HepG2 (cell line): Measurements from ENCODE around the gene PDK3. TPM values are rescaled to one million over a fixed set of nuclear protein-coding genes. Genes with fewer than 3 reads are reported as not detected.

ENCODE experiments used
- ATAC-seq: fragments of 200-7000 bp; cut with Tn5 transposase; 3 replicates; pipeline ENCODE4 v1.9.1; 2020; ENCODE audit warnings: mild to moderate bottlenecking, moderate library complexity
- BruUV-seq: library from RNA; stranded (reverse); fragments of 400-500 nt; replicated peaks from 2 replicates; lab custom pipeline; 2021; lab: Mats Ljungman, UMichigan
- CTCF ChIA-PET: fragments of 300-600 bp; formaldehyde crosslinking; extraction: SDS; loops from one replicate; lab custom pipeline; 2021; ENCODE audit warnings: low total read pairs, inconsistent platforms, low intra/inter-chr PET ratio; lab: Yijun Ruan, JAX
- POLR2A ChIA-PET: fragments of 350-600 bp; sonication (Branson Sonifier 250); formaldehyde crosslinking; loops from one replicate; lab custom pipeline; 2020; ENCODE audit warnings: antibody characterized with exemption, inconsistent platforms; lab: Yijun Ruan, JAX
- DNase-seq: peaks from one replicate; pipeline ENCODE4 v3.0.0-alpha.2; 2015; ENCODE audit warnings: low spot score
- FAIRE-seq: peaks from 3 replicates; lab custom pipeline; 2011; peaks lifted over from hg19 to GRCh38; lab: Jason Lieb, UNC
- H2AFZ ChIP-seq: one replicate; pipeline ENCODE4 v1.6.1; 2011; ENCODE audit warnings: low read length, inconsistent platforms
- H3K27ac ChIP-seq: fragments of 300-600 bp; 3 replicates; pipeline ENCODE4 v1.8.0; 2011; ENCODE audit warnings: mixed run types, mild to moderate bottlenecking, mixed read lengths, low read length, inconsistent platforms; ENCODE audit not compliant: insufficient read depth; ENCODE audit errors: extremely low read length
- H3K27me3 ChIP-seq, 2 experiments: fragments of 200-600 bp in 1 of 2; 2 replicates in 1 of 2; 3 replicates in 1 of 2; pipeline versions ENCODE4 v1.6.0 to v1.8.0; 2011; ENCODE audit warnings: low read length in 2 of 2, mild to moderate bottlenecking in 2 of 2, moderate library complexity in 2 of 2, inconsistent platforms in 1 of 2; ENCODE audit not compliant: insufficient read depth in 2 of 2, control insufficient read depth in 1 of 2
- H3K36me3 ChIP-seq, 2 experiments: fragments of 200-600 bp in 1 of 2; replicated peaks in 1 of 2; 2 replicates in 1 of 2; 3 replicates in 1 of 2; pipeline versions ENCODE4 v1.5.1 to v1.8.0; 2011; ENCODE audit warnings: low read length in 2 of 2, inconsistent platforms in 1 of 2; ENCODE audit not compliant: insufficient read depth in 2 of 2, control insufficient read depth in 1 of 2
- H3K4me1 ChIP-seq: 2 replicates; pipeline ENCODE4 v1.5.1; 2012; ENCODE audit warnings: low read length, inconsistent platforms; ENCODE audit not compliant: insufficient read depth
- H3K4me2 ChIP-seq: 2 replicates; pipeline ENCODE4 v1.6.0; 2011; ENCODE audit warnings: low read depth, low read length, inconsistent platforms
- H3K4me3 ChIP-seq, 3 experiments: fragments of 200-600 bp in 1 of 3; sonication (generic), shearing (Covaris generic) in 1 of 3; replicated peaks in 1 of 3; 2 replicates each; pipeline ENCODE4 v1.5.1; 2011 to 2016; ENCODE audit warnings: low read length in 3 of 3, inconsistent platforms in 2 of 3, low read depth in 2 of 3, mild to moderate bottlenecking in 2 of 3, control low read depth in 1 of 3, mixed read lengths in 1 of 3; ENCODE audit not compliant: insufficient read depth in 1 of 3
- H3K79me2 ChIP-seq: one replicate; pipeline ENCODE4 v1.6.1; 2011; ENCODE audit warnings: low read length, inconsistent platforms; ENCODE audit not compliant: insufficient read depth
- H3K9ac ChIP-seq: 2 replicates; pipeline ENCODE4 v1.6.0; 2011; ENCODE audit warnings: mild to moderate bottlenecking, low read depth, low read length, inconsistent platforms; ENCODE audit not compliant: insufficient read depth
- H3K9me3 ChIP-seq: 2 replicates; pipeline ENCODE4 v1.5.1; 2012; ENCODE audit warnings: mild to moderate bottlenecking, low read length
- H4K20me1 ChIP-seq: 2 replicates; pipeline ENCODE4 v1.6.0; 2011; ENCODE audit warnings: inconsistent platforms, mild to moderate bottlenecking, low read length, moderate library complexity; ENCODE audit not compliant: insufficient read depth
- CENPX ChIP-seq: sonication (generic); formaldehyde crosslinking; IDR thresholded peaks from 2 replicates; pipeline ENCODE4 v1.9.0; 2021; ENCODE audit warnings: mild to moderate bottlenecking, missing genetic modification reagents, moderate library complexity
- GABPB1 ChIP-seq: IDR thresholded peaks from 2 replicates; pipeline ENCODE4 v1.6.1; 2016; ENCODE audit warnings: mild to moderate bottlenecking, missing genetic modification reagents, moderate library complexity, missing compliant biosample characterization
- NR2F6 ChIP-seq, 2 experiments: IDR thresholded peaks; 2 replicates each; pipeline ENCODE4 v1.6.1; 2016; ENCODE audit warnings: antibody characterized with exemption in 1 of 2, mild to moderate bottlenecking in 1 of 2
- POGZ ChIP-seq: sonication (generic); formaldehyde crosslinking; IDR thresholded peaks from 2 replicates; pipeline ENCODE4 v1.4.0; 2020; ENCODE audit warnings: mild to moderate bottlenecking, missing genetic modification reagents
- POLR2AphosphoS2 ChIP-seq: IDR thresholded peaks from 2 replicates; pipeline ENCODE4 v1.6.1; 2011; ENCODE audit warnings: low read depth, low read length, improper control_type of control experiment
- RAD51 ChIP-seq: fragments of 450-650 bp; IDR thresholded peaks from 2 replicates; pipeline ENCODE4 v1.6.1; 2016; ENCODE audit warnings: borderline replicate concordance
- RNF219 ChIP-seq: sonication (generic); formaldehyde crosslinking; IDR thresholded peaks from 2 replicates; pipeline ENCODE4 v1.5.0; 2020; ENCODE audit warnings: mild to moderate bottlenecking, missing genetic modification reagents
- ZBTB7B ChIP-seq: sonication (generic); formaldehyde crosslinking; IDR thresholded peaks from 2 replicates; pipeline ENCODE4 v1.4.0; 2020; ENCODE audit warnings: missing genetic modification reagents
- ZNF205 ChIP-seq: IDR thresholded peaks from 2 replicates; pipeline ENCODE4 v1.6.1; 2018; ENCODE audit warnings: missing biosample characterization, missing genetic modification reagents
- ZNF260 ChIP-seq: sonication (generic); formaldehyde crosslinking; IDR thresholded peaks from 2 replicates; pipeline ENCODE4 v1.4.0; 2020; ENCODE audit warnings: missing genetic modification reagents, low read depth, mild to moderate bottlenecking, borderline replicate concordance
- ZNF777 ChIP-seq: sonication (generic); formaldehyde crosslinking; IDR thresholded peaks from 2 replicates; pipeline ENCODE4 v1.4.0; 2020; ENCODE audit warnings: missing genetic modification reagents
- ZNF788 ChIP-seq: sonication (generic); formaldehyde crosslinking; IDR thresholded peaks from 2 replicates; pipeline ENCODE4 v1.5.0; 2020; ENCODE audit warnings: mild to moderate bottlenecking, missing genetic modification reagents, borderline replicate concordance
- WGBS: methylation state at CpG from one replicate; pipeline ENCODE4 v1.1.6; 2017; ENCODE audit warnings: low lambda C conversion rate; 5-methylcytosine and 5-hydroxymethylcytosine counted together
- in situ Hi-C: cut with HindIII; loops from 2 replicates; pipeline ENCODE4 v1.10.0; 2017; ENCODE audit warnings: low pct_unique_long_range_greater_than_20kb; ENCODE audit not compliant: extremely low pct_ligation_motif_present
- intact Hi-C: fragments of 100-400 bp; cut with micrococcal nuclease; formaldehyde crosslinking; loops from one replicate; pipeline ENCODE4 v1.10.0; 2022; ENCODE audit not compliant: unreplicated experiment
- polyA plus RNA-seq, 8 experiments: library from polyadenylated mRNA; depleted of rRNA in 3 of 8; stranded (reverse) in 7 of 8; unstranded in 1 of 8; fragments of >200 nt; fragmentation: Illumina TruSeq in 4 of 8; extraction: Trizol in 4 of 8; gene quantifications; 2 replicates each; pipeline versions ENCODE4 v1.2.1 to v1.2.3, GENCODE V29; 2011 to 2016; ENCODE audit warnings: low read depth in 4 of 8, missing spikeins in 1 of 8, mixed read lengths in 1 of 8; ENCODE audit not compliant: insufficient read depth in 1 of 8
- total RNA-seq, 5 experiments: library from RNA; depleted of rRNA; stranded (reverse); fragments of >200 nt; fragmentation: Illumina TruSeq; extraction: Trizol; gene quantifications; 2 replicates each; pipeline ENCODE4 v1.2.3, GENCODE V29; 2016; ENCODE audit warnings: low read depth in 1 of 5
- TF ChIP-seq, protein P1 (sequence below): sonication (generic); formaldehyde crosslinking; IDR thresholded peaks from 2 replicates; pipeline ENCODE4 v1.8.1; 2023; ENCODE audit warnings: mild to moderate bottlenecking, moderate library complexity, missing genetic modification reagents

The PDK3 gene
- total and polyA plus RNA-seq, 2 of the 13 experiments (the other 11 are each of a cell fraction or from before 2014, with no cell fraction given) = 9.1 to 10.5 TPM

DNA sequence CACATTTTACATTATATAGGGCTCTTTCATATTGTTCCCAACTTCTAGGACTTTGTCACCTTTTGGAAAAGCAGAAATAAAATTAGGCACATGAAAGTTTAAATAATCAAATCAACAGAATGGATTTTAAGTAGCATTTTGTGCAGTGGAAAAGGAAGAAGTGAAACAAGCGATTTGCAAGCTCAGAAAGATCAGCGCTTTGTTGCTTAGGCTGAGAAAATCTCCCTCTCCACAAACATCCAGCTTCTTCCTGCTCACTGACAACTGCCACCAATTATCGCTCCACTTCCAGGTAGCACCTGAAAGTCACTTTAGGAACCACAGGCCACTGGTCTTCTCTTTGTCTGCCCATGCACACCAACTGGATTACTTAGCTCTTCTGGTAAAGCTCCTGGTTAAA is 2.0 kb upstream of the PDK3 start (continued):
- TF ChIP-seq, protein P1, sequence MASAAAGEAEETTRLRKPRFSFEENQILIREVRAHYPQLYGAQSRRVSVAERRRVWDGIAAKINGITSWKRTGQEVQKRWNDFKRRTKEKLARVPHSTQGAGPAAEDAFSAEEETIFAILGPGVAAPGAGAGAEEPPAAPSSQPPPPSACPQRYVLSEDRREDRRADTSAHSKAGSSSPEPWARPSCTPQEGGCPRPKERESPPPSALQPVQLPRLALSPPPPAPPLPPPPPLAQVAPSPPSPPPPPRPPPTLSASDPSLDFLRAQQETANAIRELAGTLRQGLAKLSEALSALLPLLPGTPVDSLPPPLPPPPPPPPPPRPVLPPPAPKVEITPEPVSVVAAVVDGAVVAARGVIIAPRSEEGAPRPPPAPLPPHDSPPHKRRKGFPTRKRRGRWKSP (CRISPR knock-in tag) = no peak
- TF ChIP-seq ZNF260 (no peak), POGZ (CRISPR knock-in tag) (no peak), ZNF205 (CRISPR knock-in tag) (no peak), RAD51 (no peak), CENPX (CRISPR knock-in tag) (no peak), GABPB1 (CRISPR knock-in tag) (no peak)

- POLR2A ChIA-PET = no interaction called here
- FAIRE-seq (no peak), ATAC-seq (peak; percentile 59; the same call in 1 of the 3 replicates), DNase-seq (no peak)
- H4K20me1 ChIP-seq = no peaks in the 10 kb centered on the region
- CTCF ChIA-PET = no interaction called here
- no peaks in the 10 kb centered on the region for H3K79me2 ChIP-seq
- H3K36me3 ChIP-seq = no peaks in the 10 kb centered on the region
- no peaks in the 10 kb centered on the region for H3K9me3 ChIP-seq
- WGBS = 0% methylated on average over 3 of the region's 5 CpGs
- peaks cover 27% of the 10 kb centered on the region for H3K4me1 ChIP-seq
- H3K9ac ChIP-seq = peak overlapping the region; percentile 67
- no peak for TF ChIP-seq RNF219
- TF ChIP-seq ZBTB7B = no peak
- TF ChIP-seq ZNF777 (CRISPR knock-in tag) = no peak
- peak; percentile 41; the same call in 1 of the 2 replicates for TF ChIP-seq NR2F6 (IDR thresholded peaks at IDR 0.05)
- 0 out of 2 replicates have a peak, but pooled peaks have one; percentile 4 for TF ChIP-seq NR2F6 (CRISPR knock-in tag; IDR thresholded peaks at IDR 0.05)
- TF ChIP-seq POLR2AphosphoS2 = no peak
- no peak for TF ChIP-seq ZNF788 (CRISPR knock-in tag)
- no peak overlapping the region for H2AFZ ChIP-seq
- no TSS peak for BruUV-seq
- in situ Hi-C loops (no loop called here), intact Hi-C loops (loop anchor here (2.0 kb wide), 1 partner anchor 38 kb away; no protein-coding TSS in a partner anchor)
- peak overlapping the region; percentile 80 for H3K4me2 ChIP-seq
- no peaks in the 10 kb centered on the region for H3K27me3 ChIP-seq
- H3K27ac ChIP-seq = peak overlapping the region; percentile 55
- peak overlapping the region; percentile 69 to 80 (median 74) for H3K4me3 ChIP-seq
Measured at GRCh38 chrX:24464498-24464835, 619 bp upstream of the PDK3 start.
